ENCODE results near the gene ASZ1.

ASZ1 gene

GRCh38 chr7:117346161-117346560 is 81.1 kb downstream of the ASZ1 start:
- no peak for DNase-seq (ENCODE audit: low read depth, low spot score)

- no peak for DNase-seq (ENCODE audit: low read depth, low spot score)
These were observed 89.3 kb downstream of the ASZ1 start for GRCh38 chr7:117338020-117338419.

GRCh38 chr7:117333168-117333567 is 94.1 kb downstream of the ASZ1 start:
- no peak for DNase-seq (ENCODE audit: low read depth, low spot score)

GRCh38 chr7:117332031-117332430 is 95.3 kb downstream of the ASZ1 start:
- DNase-seq (ENCODE audit: low read depth, low spot score): no peak

GRCh38 chr7:117325836-117326235 is 101.5 kb downstream of the ASZ1 start:
- no peak for DNase-seq (ENCODE audit: low read depth, low spot score)

GRCh38 chr7:117324960-117325359 is 102.3 kb downstream of the ASZ1 start:
- DNase-seq (ENCODE audit: low read depth, low spot score): no peak

- no peak for DNase-seq (ENCODE audit: low read depth, low spot score)
These were observed 103.2 kb downstream of the ASZ1 start for GRCh38 chr7:117323851-117324711.

- no peak for DNase-seq (ENCODE audit: low read depth, low spot score)
These were observed 103.9 kb downstream of the ASZ1 start for GRCh38 chr7:117323305-117323850.

- no peak for DNase-seq (ENCODE audit: low read depth, low spot score)
These were observed 104.5 kb downstream of the ASZ1 start, which contains the start of gene WNT2 for GRCh38 chr7:117322741-117323304. TSS of gene WNT2 (minus strand) at chr7:117323058. CDS start at chr7:117322989, 69 bp downstream.

- no peak for DNase-seq (ENCODE audit: low read depth, low spot score)
These were observed 106.8 kb downstream of the ASZ1 start for GRCh38 chr7:117320523-117320922.

- DNase-seq (ENCODE audit: low read depth, low spot score): no peak
These were observed 108.1 kb downstream of the ASZ1 start for GRCh38 chr7:117319181-117319580.

- DNase-seq (ENCODE audit: low read depth, low spot score): no peak
These were observed 113.7 kb downstream of the ASZ1 start for GRCh38 chr7:117313582-117313981.

Measured in activated CD4-positive, CD25-positive, alpha-beta regulatory T cell treated with anti-CD3 and anti-CD28 coated beads, Interleukin-2, amount 50 U/mL, for 16 hours (primary cell).